A549 (cell line): ENCODE measurements around the gene SLC29A2. TPM values are rescaled to one million over a fixed set of nuclear protein-coding genes. Genes with fewer than 3 reads are reported as not detected.

Experiments
- ATAC-seq, 2 experiments: fragments of 200-7000 bp in 1 of 2; fragments of >200 bp in 1 of 2; cut with Nextera tagmentation in 1 of 2; cut with Tn5 transposase in 1 of 2; 3 replicates each; pipeline versions ENCODE4 v1.8.0 to v1.9.1; 2018 to 2020; ENCODE audit warnings: mild to moderate bottlenecking in 1 of 2, moderate library complexity in 1 of 2
- CTCF ChIA-PET: fragments of 300-600 bp; sonication (Branson Sonifier 250); formaldehyde crosslinking; extraction: SDS; loops from one replicate; lab custom pipeline; 2021; ENCODE audit warnings: antibody characterized with exemption, inconsistent platforms; lab: Yijun Ruan, JAX
- POLR2A ChIA-PET: fragments of 350-600 bp; formaldehyde crosslinking; extraction: SDS; loops from one replicate; lab custom pipeline; 2021; ENCODE audit warnings: antibody characterized with exemption, inconsistent platforms; lab: Yijun Ruan, JAX
- DNase-seq, 2 experiments: peaks; one replicate each; pipeline versions ENCODE4 v3.0.0 to v3.0.0-alpha.2; 2011 to 2016; ENCODE audit warnings: low read depth in 1 of 2, low spot score in 1 of 2
- FAIRE-seq: peaks from 2 replicates; lab custom pipeline; 2011; peaks lifted over from hg19 to GRCh38; lab: Jason Lieb, UNC
- H3K27ac ChIP-seq, 2 experiments: fragments of >200 bp; sonication (Bioruptor Twin); formaldehyde crosslinking; 3 replicates each; pipeline ENCODE4 v1.5.1; 2016 to 2017
- H3K4me1 ChIP-seq: fragments of >200 bp; sonication (Bioruptor Twin); formaldehyde crosslinking; 3 replicates; pipeline ENCODE4 v1.6.1; 2016
- H3K4me2 ChIP-seq: fragments of >200 bp; sonication (Bioruptor Twin); formaldehyde crosslinking; 3 replicates; pipeline ENCODE4 v1.6.1; 2016
- H3K4me3 ChIP-seq: fragments of >200 bp; sonication (Bioruptor Twin); formaldehyde crosslinking; 3 replicates; pipeline ENCODE4 v1.5.1; 2016
- H3K9me3 ChIP-seq: fragments of >200 bp; sonication (Bioruptor Twin); formaldehyde crosslinking; 3 replicates; pipeline ENCODE4 v1.6.1; 2016
- BHLHE40 ChIP-seq: IDR thresholded peaks from 2 replicates; pipeline ENCODE4 v1.6.1; 2012; ENCODE audit warnings: low read depth, low read length, inconsistent platforms
- CBX2 ChIP-seq: fragments of 200-600 bp; sonication (generic); IDR thresholded peaks from 2 replicates; pipeline ENCODE4 v1.6.1; 2016; ENCODE audit warnings: low read depth, mild to moderate bottlenecking, borderline replicate concordance
- EP300 ChIP-seq, 2 experiments: fragments of >200 bp; sonication (Bioruptor Twin); formaldehyde crosslinking; IDR thresholded peaks; 2 replicates in 1 of 2; 3 replicates in 1 of 2; pipeline ENCODE4 v1.6.1; 2016 to 2017
- FOSB ChIP-seq: fragments of 250-450 bp; sonication (Bioruptor Pico); IDR thresholded peaks from 2 replicates; pipeline ENCODE4 v1.5.0; 2020; ENCODE audit warnings: mild to moderate bottlenecking, moderate library complexity
- FOXS1 ChIP-seq: fragments of 250-450 bp; sonication (Bioruptor Pico); IDR thresholded peaks from 2 replicates; pipeline ENCODE4 v1.5.0; 2020; ENCODE audit warnings: mild to moderate bottlenecking, moderate library complexity
- GATA3 ChIP-seq: IDR thresholded peaks from 2 replicates; pipeline ENCODE4 v1.6.1; 2012; ENCODE audit warnings: borderline replicate concordance
- HOXA7 ChIP-seq: fragments of 250-450 bp; sonication (Bioruptor Pico); IDR thresholded peaks from 2 replicates; pipeline ENCODE4 v1.5.0; 2020; ENCODE audit warnings: mild to moderate bottlenecking, moderate library complexity
- HOXB13 ChIP-seq: fragments of 250-450 bp; sonication (Bioruptor Pico); IDR thresholded peaks from 2 replicates; pipeline ENCODE4 v1.5.0; 2020; ENCODE audit warnings: low read depth, mild to moderate bottlenecking, moderate library complexity
- KDM1A ChIP-seq: fragments of 200-600 bp; sonication (generic); IDR thresholded peaks from 2 replicates; pipeline ENCODE4 v1.6.1; 2016; ENCODE audit warnings: low read depth, mild to moderate bottlenecking
- MAFK ChIP-seq: fragments of 450-650 bp; IDR thresholded peaks from 2 replicates; pipeline ENCODE4 v1.6.1; 2014; ENCODE audit not compliant: partially characterized antibody
- NPAS2 ChIP-seq: fragments of 250-450 bp; sonication (Bioruptor Pico); IDR thresholded peaks from 2 replicates; pipeline ENCODE4 v1.8.0; 2022; ENCODE audit warnings: mild to moderate bottlenecking, moderate library complexity, borderline replicate concordance
- PHF8 ChIP-seq: fragments of 200-600 bp; sonication (generic); IDR thresholded peaks from 2 replicates; pipeline ENCODE4 v1.6.1; 2016; ENCODE audit warnings: low read depth, mild to moderate bottlenecking, antibody characterized with exemption, moderate library complexity, borderline replicate concordance
- POLR2A ChIP-seq: IDR thresholded peaks from 2 replicates; pipeline ENCODE4 v1.6.1; 2012; ENCODE audit warnings: mild to moderate bottlenecking, low read length
- RFX5 ChIP-seq: fragments of 450-650 bp; IDR thresholded peaks from 2 replicates; pipeline ENCODE4 v1.7.1; 2014; ENCODE audit warnings: antibody characterized with exemption, mild to moderate bottlenecking, moderate library complexity
- SREBF2 ChIP-seq: fragments of 450-650 bp; IDR thresholded peaks from 2 replicates; pipeline ENCODE4 v1.6.1; 2014; ENCODE audit warnings: mild to moderate bottlenecking, moderate library complexity
- ZNF302 ChIP-seq: fragments of 250-450 bp; sonication (Bioruptor Pico); IDR thresholded peaks from 2 replicates; pipeline ENCODE4 v1.9.0; 2021; ENCODE audit warnings: inconsistent platforms, mild to moderate bottlenecking, moderate library complexity
- WGBS: methylation state at CpG from one replicate; pipeline ENCODE4 v1.1.6; 2017; ENCODE audit errors: missing lambda C conversion rate; 5-methylcytosine and 5-hydroxymethylcytosine counted together
- polyA plus RNA-seq, 4 experiments: library from polyadenylated mRNA; depleted of rRNA in 3 of 4; stranded (reverse); fragments of >200 nt; fragmentation: RNase III in 1 of 4; extraction: RNeasy Plus Mini Kit Qiagen cat#74134 plus additional on column Dnase treatment in 1 of 4; gene quantifications; 2 replicates in 3 of 4; 3 replicates in 1 of 4; pipeline ENCODE4 v1.2.3, GENCODE V29; 2011 to 2017
- TF ChIP-seq, protein P1 (sequence below): fragments of 150-350 bp; IDR thresholded peaks from 2 replicates; pipeline ENCODE4 v1.6.1; 2014; ENCODE audit warnings: low read depth, mild to moderate bottlenecking, low read length
- TF ChIP-seq, protein P2 (sequence below): fragments of 450-650 bp; IDR thresholded peaks from 2 replicates; pipeline ENCODE4 v1.6.1; 2014; ENCODE audit warnings: antibody characterized with exemption
- TF ChIP-seq, protein P3 (sequence below): fragments of 250-450 bp; sonication (Bioruptor Pico); IDR thresholded peaks from 2 replicates; pipeline ENCODE4 v1.5.0; 2021; ENCODE audit warnings: mild to moderate bottlenecking, moderate library complexity, borderline replicate concordance

SLC29A2 gene
- polyA plus RNA-seq, 2 of the 4 experiments (the other 2 are of a cell fraction) = 2.6 to 7.6 TPM

DNA sequence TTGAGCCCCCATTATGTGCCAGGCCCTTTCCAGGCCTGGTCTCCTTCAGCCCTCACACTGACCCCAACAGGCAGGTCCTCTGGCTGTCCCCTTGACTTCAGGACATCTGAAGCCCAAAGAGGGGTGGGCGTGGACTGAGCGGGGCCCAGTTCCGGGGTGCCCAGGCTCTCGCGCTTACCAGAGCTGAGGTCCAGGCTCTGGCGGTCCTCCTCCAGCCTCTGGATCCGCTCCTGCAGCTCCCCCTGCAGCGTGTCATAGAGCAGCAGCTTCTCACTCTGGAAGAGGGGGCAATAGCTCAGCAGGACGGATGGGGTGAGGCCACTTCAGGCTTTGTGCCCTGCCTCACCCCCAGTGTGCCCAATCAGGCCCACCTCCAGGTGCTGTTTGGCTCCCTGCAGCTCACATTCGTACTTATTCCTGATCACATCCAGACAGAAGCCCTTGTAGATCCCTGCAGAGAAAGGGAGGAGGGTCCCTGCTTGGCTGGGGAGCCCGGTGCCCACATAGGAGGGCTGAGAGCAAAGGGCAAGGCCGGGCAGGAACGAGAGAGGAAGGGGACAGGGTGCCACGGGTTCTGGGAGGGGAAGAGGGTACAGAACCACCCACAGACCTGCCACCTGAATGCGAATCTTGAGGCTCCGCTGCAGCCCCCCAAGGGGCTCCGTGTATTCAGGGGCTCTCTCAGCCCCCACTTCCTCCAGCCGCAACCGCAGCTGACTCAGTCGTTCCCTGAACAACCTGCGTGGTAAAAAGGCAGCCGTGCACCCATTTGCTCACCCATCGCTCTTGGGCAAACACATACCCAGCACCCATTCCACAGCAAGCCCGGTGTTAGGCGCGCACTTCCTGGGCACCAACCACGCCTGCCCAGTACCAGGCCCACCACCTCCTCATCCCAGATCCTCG is 30.7 kb downstream of the SLC29A2 start (continued):
- TF ChIP-seq, protein P1, sequence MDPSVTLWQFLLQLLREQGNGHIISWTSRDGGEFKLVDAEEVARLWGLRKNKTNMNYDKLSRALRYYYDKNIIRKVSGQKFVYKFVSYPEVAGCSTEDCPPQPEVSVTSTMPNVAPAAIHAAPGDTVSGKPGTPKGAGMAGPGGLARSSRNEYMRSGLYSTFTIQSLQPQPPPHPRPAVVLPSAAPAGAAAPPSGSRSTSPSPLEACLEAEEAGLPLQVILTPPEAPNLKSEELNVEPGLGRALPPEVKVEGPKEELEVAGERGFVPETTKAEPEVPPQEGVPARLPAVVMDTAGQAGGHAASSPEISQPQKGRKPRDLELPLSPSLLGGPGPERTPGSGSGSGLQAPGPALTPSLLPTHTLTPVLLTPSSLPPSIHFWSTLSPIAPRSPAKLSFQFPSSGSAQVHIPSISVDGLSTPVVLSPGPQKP = no peak
- TF ChIP-seq BHLHE40 (no peak), HOXA7 (CRISPR knock-in tag) (no peak), FOXS1 (CRISPR knock-in tag) (no peak), KDM1A (no peak)
- TF ChIP-seq, all 56 proteins: peak for 0

DNA sequence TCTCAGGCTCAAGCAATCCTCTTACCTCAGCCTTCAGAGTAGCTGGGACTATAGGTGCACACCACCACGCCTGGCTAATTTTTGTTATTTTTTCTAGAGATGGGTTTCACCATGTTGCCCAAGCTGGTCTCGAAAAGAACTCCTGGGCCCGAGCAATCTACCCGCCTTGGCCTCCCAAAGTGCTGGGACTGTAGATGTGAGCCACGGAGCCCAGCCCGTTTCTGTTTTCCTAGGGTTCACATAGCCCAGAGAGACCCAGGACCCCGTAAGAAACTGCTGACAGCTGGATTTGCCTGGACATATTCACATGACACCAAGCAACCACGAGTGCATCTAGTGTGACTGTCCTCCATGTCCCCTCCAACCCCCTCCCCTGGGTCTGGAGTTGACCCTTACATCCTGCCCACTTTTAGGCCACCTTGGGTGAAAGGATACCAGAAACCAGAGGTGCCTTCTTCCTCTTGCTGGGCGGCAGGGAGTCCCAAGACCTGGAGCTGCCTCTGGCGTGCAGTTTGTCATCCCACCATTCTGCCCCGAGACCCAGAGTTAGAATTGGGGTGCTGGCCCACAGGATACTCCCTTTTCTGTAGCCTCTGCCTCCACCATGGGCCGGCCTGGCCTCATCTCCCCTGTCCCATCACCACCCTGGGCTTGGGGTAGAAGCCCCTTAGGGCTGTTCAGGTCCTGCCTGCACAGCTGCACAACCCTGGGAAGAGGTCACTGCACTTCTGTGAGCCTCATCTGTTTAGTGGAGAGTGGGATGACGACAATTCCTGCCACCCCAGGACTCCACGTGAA is 31.7 kb downstream of the SLC29A2 start:
- H3K9me3 ChIP-seq = no peaks in the 10 kb centered on the region
- H3K27ac ChIP-seq = no peak overlapping the region
- no peak overlapping the region for H3K4me2 ChIP-seq
- no peak for ATAC-seq
- FAIRE-seq = no peak
- CTCF ChIA-PET = interaction anchor here (0.9 to 4.2 kb wide), 10 partner anchors 10 to 118 kb away, joined by 3 to 44 read pairs (median 4); partner anchors contain the start of gene TMEM151A
- H3K4me3 ChIP-seq = no peak overlapping the region
- no peak for DNase-seq
- H3K4me1 ChIP-seq = peaks cover 37% of the 10 kb centered on the region
- POLR2A ChIA-PET = no interaction called here
- WGBS = 84% methylated on average over 13 of the region's 14 CpGs
- TF ChIP-seq KDM1A (no peak), ZNF302 (CRISPR knock-in tag) (no peak), EP300 (IDR thresholded peaks at IDR 0.05) (no peak), HOXA7 (CRISPR knock-in tag) (no peak), MAFK (no peak), NPAS2 (no peak), GATA3 (no peak), CBX2 (no peak), RFX5 (no peak), POLR2A (no peak), HOXB13 (CRISPR knock-in tag) (no peak), FOSB (CRISPR knock-in tag) (no peak), PHF8 (no peak), SREBF2 (no peak)
- TF ChIP-seq, protein P1 = no peak
- TF ChIP-seq, protein P2, sequence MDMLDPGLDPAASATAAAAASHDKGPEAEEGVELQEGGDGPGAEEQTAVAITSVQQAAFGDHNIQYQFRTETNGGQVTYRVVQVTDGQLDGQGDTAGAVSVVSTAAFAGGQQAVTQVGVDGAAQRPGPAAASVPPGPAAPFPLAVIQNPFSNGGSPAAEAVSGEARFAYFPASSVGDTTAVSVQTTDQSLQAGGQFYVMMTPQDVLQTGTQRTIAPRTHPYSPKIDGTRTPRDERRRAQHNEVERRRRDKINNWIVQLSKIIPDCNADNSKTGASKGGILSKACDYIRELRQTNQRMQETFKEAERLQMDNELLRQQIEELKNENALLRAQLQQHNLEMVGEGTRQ = no peak
- TF ChIP-seq, protein P3, sequence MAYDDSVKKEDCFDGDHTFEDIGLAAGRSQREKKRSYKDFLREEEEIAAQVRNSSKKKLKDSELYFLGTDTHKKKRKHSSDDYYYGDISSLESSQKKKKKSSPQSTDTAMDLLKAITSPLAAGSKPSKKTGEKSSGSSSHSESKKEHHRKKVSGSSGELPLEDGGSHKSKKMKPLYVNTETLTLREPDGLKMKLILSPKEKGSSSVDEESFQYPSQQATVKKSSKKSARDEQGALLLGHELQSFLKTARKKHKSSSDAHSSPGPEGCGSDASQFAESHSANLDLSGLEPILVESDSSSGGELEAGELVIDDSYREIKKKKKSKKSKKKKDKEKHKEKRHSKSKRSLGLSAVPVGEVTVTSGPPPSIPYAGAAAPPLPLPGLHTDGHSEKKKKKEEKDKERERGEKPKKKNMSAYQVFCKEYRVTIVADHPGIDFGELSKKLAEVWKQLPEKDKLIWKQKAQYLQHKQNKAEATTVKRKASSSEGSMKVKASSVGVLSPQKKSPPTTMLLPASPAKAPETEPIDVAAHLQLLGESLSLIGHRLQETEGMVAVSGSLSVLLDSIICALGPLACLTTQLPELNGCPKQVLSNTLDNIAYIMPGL = no peak
